ENCODE data around the gene IL3.

The IL3 gene

DNA sequence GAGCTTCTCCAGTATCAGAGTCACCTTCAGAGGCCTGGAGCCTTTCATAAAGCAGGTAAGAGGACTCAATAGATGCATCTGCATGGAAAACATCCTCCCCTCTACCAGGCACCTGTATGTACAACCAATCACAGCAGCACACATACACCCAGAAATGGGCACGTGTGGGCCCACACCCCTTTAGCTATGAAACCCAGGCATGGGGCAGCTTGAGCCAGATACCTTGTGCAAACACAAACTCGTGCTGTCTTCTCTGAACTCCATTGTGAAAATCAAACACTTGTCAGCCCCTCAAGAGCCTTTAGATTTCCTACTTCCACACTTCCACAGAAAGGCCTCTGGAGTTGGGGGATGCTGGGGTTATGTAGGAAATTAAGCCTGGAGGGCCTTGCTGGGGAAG is 12.1 kb downstream of the IL3 start:
- Histone ChIP-seq H3K79me2 (ENCODE audit: control insufficient read depth, low read length) (no peaks in the 10 kb centered on the region), H3K27me3 (ENCODE audit: control insufficient read depth, low read length) (no peaks in the 10 kb centered on the region; the same call in 1 of the 2 replicates), H3K9me3 (ENCODE audit: control insufficient read depth, insufficient read depth, low read length) (no peaks in the 10 kb centered on the region), H3K4me1 (ENCODE audit: control insufficient read depth, low read length) (no peaks in the 10 kb centered on the region), H3K27ac (ENCODE audit: low read depth, low read length) (no peak overlapping the region), H3F3A (ENCODE audit: control insufficient read depth, insufficient read depth) (no peaks in the 10 kb centered on the region), H3K9me2 (replicated peaks; ENCODE audit: control insufficient read depth, low read length) (no peaks in the 10 kb centered on the region), H4K20me1 (ENCODE audit: control insufficient read depth, insufficient read depth, low read depth, low read length) (no peaks in the 10 kb centered on the region), H3K36me3 (ENCODE audit: control insufficient read depth, low read length) (no peaks in the 10 kb centered on the region), H3K4me3 (ENCODE audit: low read length) (no peak overlapping the region), H3K4me2 (ENCODE audit: low read length) (no peak overlapping the region)
- TF ChIP-seq, protein P1, sequence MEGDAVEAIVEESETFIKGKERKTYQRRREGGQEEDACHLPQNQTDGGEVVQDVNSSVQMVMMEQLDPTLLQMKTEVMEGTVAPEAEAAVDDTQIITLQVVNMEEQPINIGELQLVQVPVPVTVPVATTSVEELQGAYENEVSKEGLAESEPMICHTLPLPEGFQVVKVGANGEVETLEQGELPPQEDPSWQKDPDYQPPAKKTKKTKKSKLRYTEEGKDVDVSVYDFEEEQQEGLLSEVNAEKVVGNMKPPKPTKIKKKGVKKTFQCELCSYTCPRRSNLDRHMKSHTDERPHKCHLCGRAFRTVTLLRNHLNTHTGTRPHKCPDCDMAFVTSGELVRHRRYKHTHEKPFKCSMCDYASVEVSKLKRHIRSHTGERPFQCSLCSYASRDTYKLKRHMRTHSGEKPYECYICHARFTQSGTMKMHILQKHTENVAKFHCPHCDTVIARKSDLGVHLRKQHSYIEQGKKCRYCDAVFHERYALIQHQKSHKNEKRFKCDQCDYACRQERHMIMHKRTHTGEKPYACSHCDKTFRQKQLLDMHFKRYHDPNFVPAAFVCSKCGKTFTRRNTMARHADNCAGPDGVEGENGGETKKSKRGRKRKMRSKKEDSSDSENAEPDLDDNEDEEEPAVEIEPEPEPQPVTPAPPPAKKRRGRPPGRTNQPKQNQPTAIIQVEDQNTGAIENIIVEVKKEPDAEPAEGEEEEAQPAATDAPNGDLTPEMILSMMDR (IDR thresholded peaks at IDR 0.05; ENCODE audit: low read depth, low read length, poor library complexity, severe bottlenecking), result no peak
- TF ChIP-seq EZH2phosphoT487 (IDR thresholded peaks at IDR 0.05; ENCODE audit: borderline replicate concordance, low read length), result no peak

DNA sequence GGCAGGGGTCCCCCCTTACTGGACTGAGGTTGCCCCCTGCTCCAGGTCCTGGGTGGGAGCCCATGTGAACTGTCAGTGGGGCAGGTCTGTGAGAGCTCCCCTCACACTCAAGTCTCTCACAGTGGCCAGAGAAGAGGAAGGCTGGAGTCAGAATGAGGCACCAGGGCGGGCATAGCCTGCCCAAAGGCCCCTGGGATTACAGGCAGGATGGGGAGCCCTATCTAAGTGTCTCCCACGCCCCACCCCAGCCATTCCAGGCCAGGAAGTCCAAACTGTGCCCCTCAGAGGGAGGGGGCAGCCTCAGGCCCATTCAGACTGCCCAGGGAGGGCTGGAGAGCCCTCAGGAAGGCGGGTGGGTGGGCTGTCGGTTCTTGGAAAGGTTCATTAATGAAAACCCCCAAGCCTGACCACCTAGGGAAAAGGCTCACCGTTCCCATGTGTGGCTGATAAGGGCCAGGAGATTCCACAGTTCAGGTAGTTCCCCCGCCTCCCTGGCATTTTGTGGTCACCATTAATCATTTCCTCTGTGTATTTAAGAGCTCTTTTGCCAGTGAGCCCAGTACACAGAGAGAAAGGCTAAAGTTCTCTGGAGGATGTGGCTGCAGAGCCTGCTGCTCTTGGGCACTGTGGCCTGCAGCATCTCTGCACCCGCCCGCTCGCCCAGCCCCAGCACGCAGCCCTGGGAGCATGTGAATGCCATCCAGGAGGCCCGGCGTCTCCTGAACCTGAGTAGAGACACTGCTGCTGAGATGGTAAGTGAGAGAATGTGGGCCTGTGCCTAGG is 13.0 kb downstream of the IL3 start, which contains the start of gene CSF2:
CSF2 (plus strand) TSS at position 559 of the 783 bp plus-strand sequence; CDS start at position 594, 35 bp downstream.
- Histone ChIP-seq H4K20me1 (ENCODE audit: control insufficient read depth, insufficient read depth, low read depth, low read length) (no peaks in the 10 kb centered on the region), H3K27me3 (ENCODE audit: control insufficient read depth, low read length) (no peaks in the 10 kb centered on the region; the same call in 1 of the 2 replicates), H3F3A (ENCODE audit: control insufficient read depth, insufficient read depth) (no peaks in the 10 kb centered on the region), H3K9me3 (ENCODE audit: control insufficient read depth, insufficient read depth, low read length) (no peaks in the 10 kb centered on the region), H3K4me3 (ENCODE audit: low read length) (no peak within 1 kb of the TSS), H3K9me2 (replicated peaks; ENCODE audit: control insufficient read depth, low read length) (no peaks in the 10 kb centered on the region), H3K79me2 (ENCODE audit: control insufficient read depth, low read length) (no peaks in the 10 kb centered on the region), H3K36me3 (ENCODE audit: control insufficient read depth, low read length) (no peaks in the 10 kb centered on the region), H3K27ac (ENCODE audit: low read depth, low read length) (no peak within 1 kb of the TSS), H3K4me2 (ENCODE audit: low read length) (no peak within 1 kb of the TSS), H3K4me1 (ENCODE audit: control insufficient read depth, low read length) (no peaks in the 10 kb centered on the region)
- TF ChIP-seq EZH2phosphoT487 (IDR thresholded peaks at IDR 0.05; ENCODE audit: borderline replicate concordance, low read length), result no peak
- TF ChIP-seq, protein P1 (IDR thresholded peaks at IDR 0.05; ENCODE audit: low read depth, low read length, poor library complexity, severe bottlenecking), result no peak

DNA sequence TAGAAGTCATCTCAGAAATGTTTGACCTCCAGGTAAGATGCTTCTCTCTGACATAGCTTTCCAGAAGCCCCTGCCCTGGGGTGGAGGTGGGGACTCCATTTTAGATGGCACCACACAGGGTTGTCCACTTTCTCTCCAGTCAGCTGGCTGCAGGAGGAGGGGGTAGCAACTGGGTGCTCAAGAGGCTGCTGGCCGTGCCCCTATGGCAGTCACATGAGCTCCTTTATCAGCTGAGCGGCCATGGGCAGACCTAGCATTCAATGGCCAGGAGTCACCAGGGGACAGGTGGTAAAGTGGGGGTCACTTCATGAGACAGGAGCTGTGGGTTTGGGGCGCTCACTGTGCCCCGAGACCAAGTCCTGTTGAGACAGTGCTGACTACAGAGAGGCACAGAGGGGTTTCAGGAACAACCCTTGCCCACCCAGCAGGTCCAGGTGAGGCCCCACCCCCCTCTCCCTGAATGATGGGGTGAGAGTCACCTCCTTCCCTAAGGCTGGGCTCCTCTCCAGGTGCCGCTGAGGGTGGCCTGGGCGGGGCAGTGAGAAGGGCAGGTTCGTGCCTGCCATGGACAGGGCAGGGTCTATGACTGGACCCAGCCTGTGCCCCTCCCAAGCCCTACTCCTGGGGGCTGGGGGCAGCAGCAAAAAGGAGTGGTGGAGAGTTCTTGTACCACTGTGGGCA is 13.8 kb downstream of the IL3 start:
- no peaks in the 10 kb centered on the region for H3K9me3 ChIP-seq (ENCODE audit: control insufficient read depth, insufficient read depth, low read length)
- H3K4me2 ChIP-seq (ENCODE audit: low read length), result no peak overlapping the region
- H3K36me3 ChIP-seq (ENCODE audit: control insufficient read depth, low read length), result no peaks in the 10 kb centered on the region
- H3K79me2 ChIP-seq (ENCODE audit: control insufficient read depth, low read length), result no peaks in the 10 kb centered on the region
- no peaks in the 10 kb centered on the region for H3F3A ChIP-seq (ENCODE audit: control insufficient read depth, insufficient read depth)
- H3K27ac ChIP-seq (ENCODE audit: low read depth, low read length), result no peak overlapping the region
- H3K9me2 ChIP-seq (replicated peaks; ENCODE audit: control insufficient read depth, low read length), result no peaks in the 10 kb centered on the region
- no peaks in the 10 kb centered on the region for H4K20me1 ChIP-seq (ENCODE audit: control insufficient read depth, insufficient read depth, low read depth, low read length)
- H3K4me1 ChIP-seq (ENCODE audit: control insufficient read depth, low read length), result no peaks in the 10 kb centered on the region
- no peak overlapping the region for H3K4me3 ChIP-seq (ENCODE audit: low read length)
- no peaks in the 10 kb centered on the region; the same call in 1 of the 2 replicates for H3K27me3 ChIP-seq (ENCODE audit: control insufficient read depth, low read length)
- TF ChIP-seq EZH2phosphoT487 (IDR thresholded peaks at IDR 0.05; ENCODE audit: borderline replicate concordance, low read length), result no peak
- TF ChIP-seq, protein P1 (IDR thresholded peaks at IDR 0.05; ENCODE audit: low read depth, low read length, poor library complexity, severe bottlenecking), result no peak
